Neutrophil (primary cell): ENCODE measurements around the gene PCDH12.

Experiments used
- H3K27ac ChIP-seq: fragments of 200-600 bp; sonication (generic); 2 replicates; pipeline ENCODE4 v1.5.1; 2016; ENCODE audit warnings: mild to moderate bottlenecking, moderate library complexity
- H3K27me3 ChIP-seq: fragments of 200-600 bp; sonication (generic); 2 replicates; pipeline ENCODE4 v1.6.0; 2016; ENCODE audit warnings: mild to moderate bottlenecking
- H3K36me3 ChIP-seq: fragments of 200-600 bp; sonication (generic); 2 replicates; pipeline ENCODE4 v1.5.1; 2017
- H3K4me1 ChIP-seq, 2 experiments: fragments of 200-600 bp in 1 of 2; sonication (generic) in 1 of 2; 1 replicate in 1 of 2; 2 replicates in 1 of 2; pipeline versions ENCODE4 v1.5.1 to v1.6.1; 2013 to 2016; ENCODE audit warnings: low read depth in 1 of 2, low read length in 1 of 2, mild to moderate bottlenecking in 1 of 2, moderate library complexity in 1 of 2; ENCODE audit not compliant: control insufficient read depth in 1 of 2, insufficient read depth in 1 of 2
- H3K4me3 ChIP-seq, 2 experiments: fragments of 200-600 bp in 1 of 2; sonication (generic) in 1 of 2; 1 replicate in 1 of 2; 2 replicates in 1 of 2; pipeline ENCODE4 v1.5.1; 2013 to 2016; ENCODE audit warnings: low read depth in 1 of 2, low read length in 1 of 2, mild to moderate bottlenecking in 1 of 2, moderate library complexity in 1 of 2
- H3K9me3 ChIP-seq: fragments of 200-600 bp; sonication (generic); 2 replicates; pipeline ENCODE4 v1.5.1; 2016
- TF ChIP-seq, protein P1 (sequence below): fragments of 200-600 bp; sonication (generic); IDR thresholded peaks from 2 replicates; pipeline ENCODE4 v1.5.1; 2016; ENCODE audit warnings: antibody characterized with exemption

The PCDH12 gene

DNA sequence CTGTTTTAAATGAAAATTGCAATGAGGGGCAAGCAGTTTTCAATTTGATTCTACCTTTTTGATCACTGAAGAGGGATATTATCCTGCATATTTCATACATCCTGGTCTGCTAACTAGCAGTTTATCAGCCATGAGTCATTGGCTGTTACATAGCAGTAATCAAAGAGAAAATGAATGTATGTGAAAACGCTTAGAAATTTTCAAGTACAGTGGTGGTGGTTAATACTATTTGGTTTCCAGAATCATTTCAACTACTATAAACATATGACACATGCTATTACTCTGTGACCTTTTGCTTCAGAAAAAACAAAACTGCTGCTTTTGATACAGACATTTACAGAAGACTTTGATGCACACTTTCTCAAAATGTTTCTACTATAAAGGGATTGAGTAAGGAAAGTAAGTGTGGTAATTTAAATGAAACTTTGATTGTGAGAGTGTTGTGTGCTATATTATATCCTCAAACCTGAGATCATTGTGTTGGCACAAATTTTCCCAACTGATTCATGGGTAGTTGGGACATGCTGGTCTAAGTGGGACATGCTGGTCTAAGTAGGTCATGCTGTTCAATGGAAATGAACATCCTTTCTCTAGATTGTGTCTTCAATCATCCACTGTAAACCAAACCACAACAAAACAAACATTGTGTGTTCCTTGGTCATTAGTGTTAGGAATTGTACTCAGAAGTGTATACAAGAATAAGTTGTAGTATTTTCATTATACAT is 16.0 kb upstream of the PCDH12 start:
- H3K27me3 ChIP-seq = no peaks in the 10 kb centered on the region
- H3K36me3 ChIP-seq = peaks cover 45% of the 10 kb centered on the region
- TF ChIP-seq, protein P1, sequence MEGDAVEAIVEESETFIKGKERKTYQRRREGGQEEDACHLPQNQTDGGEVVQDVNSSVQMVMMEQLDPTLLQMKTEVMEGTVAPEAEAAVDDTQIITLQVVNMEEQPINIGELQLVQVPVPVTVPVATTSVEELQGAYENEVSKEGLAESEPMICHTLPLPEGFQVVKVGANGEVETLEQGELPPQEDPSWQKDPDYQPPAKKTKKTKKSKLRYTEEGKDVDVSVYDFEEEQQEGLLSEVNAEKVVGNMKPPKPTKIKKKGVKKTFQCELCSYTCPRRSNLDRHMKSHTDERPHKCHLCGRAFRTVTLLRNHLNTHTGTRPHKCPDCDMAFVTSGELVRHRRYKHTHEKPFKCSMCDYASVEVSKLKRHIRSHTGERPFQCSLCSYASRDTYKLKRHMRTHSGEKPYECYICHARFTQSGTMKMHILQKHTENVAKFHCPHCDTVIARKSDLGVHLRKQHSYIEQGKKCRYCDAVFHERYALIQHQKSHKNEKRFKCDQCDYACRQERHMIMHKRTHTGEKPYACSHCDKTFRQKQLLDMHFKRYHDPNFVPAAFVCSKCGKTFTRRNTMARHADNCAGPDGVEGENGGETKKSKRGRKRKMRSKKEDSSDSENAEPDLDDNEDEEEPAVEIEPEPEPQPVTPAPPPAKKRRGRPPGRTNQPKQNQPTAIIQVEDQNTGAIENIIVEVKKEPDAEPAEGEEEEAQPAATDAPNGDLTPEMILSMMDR = no peak
- H3K9me3 ChIP-seq = no peaks in the 10 kb centered on the region
- peaks cover 17 to 18% of the 10 kb centered on the region in 2 experiments for H3K4me1 ChIP-seq
- no peak overlapping the region for H3K27ac ChIP-seq
- no peak overlapping the region for H3K4me3 ChIP-seq

DNA sequence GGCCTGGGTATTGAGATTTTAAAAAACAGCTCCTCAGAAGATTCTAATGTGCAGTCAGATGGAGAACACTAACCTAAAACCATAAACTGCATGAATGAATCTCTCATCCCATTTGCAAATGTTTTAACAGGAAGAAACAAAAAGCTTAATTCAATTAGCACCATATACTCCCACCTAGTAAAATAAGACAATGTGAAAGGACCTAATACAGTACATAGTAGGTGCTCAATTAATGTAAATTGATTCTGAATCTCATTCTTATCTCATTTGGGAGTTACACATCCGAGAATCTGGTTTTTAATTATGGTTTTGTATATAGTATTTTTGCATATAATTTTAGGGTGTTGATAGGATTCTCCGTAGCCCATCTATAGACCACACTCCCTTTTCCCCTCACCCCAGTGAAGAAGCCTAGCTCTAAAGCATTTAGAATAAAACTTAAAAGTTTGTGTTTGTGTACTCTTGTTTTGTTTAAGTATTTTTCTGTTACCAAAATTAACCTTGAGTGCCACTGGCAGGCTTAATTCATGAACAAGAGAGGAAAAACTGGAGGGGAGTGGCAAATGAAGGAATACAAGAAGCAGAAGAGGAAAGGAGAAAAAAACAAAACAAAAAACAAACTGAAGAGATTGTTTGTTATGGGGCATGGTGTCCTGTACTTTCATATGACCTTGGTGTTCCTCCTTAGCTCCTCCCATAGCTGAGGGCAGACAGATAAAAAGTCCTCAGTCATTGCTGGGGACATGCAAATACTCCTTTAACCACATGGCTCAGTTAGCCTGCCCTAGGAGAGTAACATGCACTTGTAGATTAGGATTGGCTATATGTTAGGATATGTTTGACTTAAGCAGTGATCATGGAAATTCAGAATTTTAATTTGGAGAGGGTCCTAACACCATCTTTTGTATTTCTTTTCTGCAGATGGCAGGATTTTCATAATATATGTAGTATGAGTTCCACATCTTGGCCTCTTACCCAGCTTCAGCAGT is 12.1 kb upstream of the PCDH12 start:
- peak overlapping the region; percentile 85 for H3K27ac ChIP-seq
- peaks cover 23% of the 10 kb centered on the region for H3K36me3 ChIP-seq
- no peaks in the 10 kb centered on the region for H3K27me3 ChIP-seq
- no peaks in the 10 kb centered on the region for H3K9me3 ChIP-seq
- H3K4me3 ChIP-seq = peak overlapping the region; percentile 67 to 75
- TF ChIP-seq, protein P1 = no peak
- H3K4me1 ChIP-seq = peaks cover 22 to 24% of the 10 kb centered on the region in 2 experiments

DNA sequence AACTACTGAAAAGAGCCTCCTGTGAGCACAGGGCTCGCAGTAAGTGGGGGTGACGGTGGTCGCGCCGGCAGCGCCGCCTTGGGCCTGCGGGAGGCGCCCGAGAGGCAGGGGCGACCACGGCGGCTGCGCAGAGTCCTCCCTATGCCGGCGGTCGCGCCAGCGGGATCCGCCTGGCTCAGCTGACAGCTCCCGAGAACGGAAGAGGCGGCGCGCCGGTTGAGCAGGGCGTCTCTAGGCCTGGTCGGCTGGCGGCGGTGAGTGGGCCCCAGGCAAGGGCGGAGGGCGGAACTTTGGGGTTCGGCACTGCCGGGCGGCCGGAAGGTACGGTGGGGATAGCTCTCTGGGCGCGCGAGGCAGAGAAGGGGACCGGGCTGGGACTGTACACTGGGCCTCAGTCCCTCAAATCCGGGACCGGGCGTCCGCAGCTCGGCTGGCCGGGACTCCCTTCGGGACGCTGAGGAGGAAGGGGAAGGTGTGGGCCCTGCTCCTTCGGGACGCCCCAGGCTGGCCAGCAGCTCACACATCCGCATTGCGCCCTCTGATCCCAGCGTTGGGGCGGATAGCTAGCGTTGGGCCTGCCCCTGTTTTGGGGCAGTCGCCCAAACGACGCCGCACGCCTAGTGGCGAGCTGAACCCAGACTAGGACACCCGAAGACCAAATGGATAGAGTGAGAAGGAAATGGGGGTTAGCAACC is 11.1 kb upstream of the PCDH12 start, which contains the start of gene RNF14:
TSS of gene RNF14 (plus strand) at position 192 of the 695 bp plus-strand sequence. CDS start 4,484 bp downstream, outside the sequence.
- H3K4me1 ChIP-seq = peaks cover 22 to 24% of the 10 kb centered on the region in 2 experiments
- H3K4me3 ChIP-seq = peak within 1 kb of the TSS; percentile 67 to 75
- no peaks in the 10 kb centered on the region for H3K9me3 ChIP-seq
- TF ChIP-seq, protein P1 = peak; percentile 79
- peaks cover 14% of the 10 kb centered on the region for H3K36me3 ChIP-seq
- H3K27ac ChIP-seq = peak within 1 kb of the TSS; percentile 85
- H3K27me3 ChIP-seq = no peaks in the 10 kb centered on the region

DNA sequence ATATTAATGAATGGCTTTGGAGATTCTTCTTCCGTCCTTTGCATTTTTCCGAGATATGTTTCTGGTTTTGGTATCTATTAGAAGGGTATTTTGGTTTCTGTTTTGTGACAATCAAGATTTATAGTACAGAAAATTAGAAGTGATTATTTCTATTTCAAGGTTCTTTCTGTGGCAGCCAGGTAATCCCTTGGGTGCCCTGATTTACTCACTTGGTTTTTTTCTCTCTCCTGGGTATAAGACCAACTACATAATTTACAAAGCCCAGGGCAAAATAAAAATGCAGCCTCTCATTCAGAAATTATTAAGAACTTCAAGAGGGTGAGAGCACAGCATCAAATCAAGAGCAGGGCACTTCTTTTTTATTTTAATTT is 8.9 kb upstream of the PCDH12 start:
- Histone ChIP-seq H3K4me1 (peaks cover 22 to 24% of the 10 kb centered on the region in 2 experiments), H3K9me3 (no peaks in the 10 kb centered on the region), H3K4me3 (no peak overlapping the region), H3K27ac (no peak overlapping the region), H3K27me3 (no peaks in the 10 kb centered on the region), H3K36me3 (peaks cover under 1% of the 10 kb centered on the region)
- TF ChIP-seq, protein P1 = no peak

DNA sequence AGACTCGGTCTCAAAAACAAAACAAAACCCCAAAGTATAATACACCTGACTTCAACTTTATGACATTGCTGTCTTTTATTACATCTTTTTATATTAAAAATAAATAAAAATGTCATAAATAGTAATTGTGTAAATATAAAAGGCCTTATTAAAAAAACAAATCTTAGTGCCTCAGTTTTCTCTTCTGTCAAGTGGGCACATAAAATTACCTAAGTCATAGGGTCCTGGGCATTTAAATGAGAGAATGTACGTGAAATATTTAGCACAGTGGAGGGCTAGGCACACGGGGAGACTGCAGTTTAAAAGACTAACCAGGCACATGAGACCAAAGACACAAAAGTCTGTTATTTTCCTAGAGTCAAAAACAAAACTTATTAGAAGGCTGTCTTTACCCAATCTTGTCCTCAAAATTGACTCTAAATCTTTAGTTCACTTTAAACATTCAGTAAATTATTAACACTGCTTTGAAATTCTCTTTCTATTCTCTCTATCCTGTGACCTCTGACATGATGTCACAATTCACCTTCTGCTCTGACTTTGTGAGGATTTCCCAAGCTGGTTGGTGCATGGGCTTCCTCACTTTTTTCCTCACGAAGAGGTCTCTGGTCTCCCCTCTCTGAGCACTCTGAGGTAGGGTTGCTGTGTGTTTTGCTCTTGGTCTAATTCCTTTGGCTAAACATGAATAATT is 8.4 kb upstream of the PCDH12 start:
- TF ChIP-seq, protein P1 = no peak
- Histone ChIP-seq H3K9me3 (no peaks in the 10 kb centered on the region), H3K36me3 (no peaks in the 10 kb centered on the region), H3K27me3 (no peaks in the 10 kb centered on the region), H3K4me3 (no peak overlapping the region), H3K4me1 (peaks cover 22 to 24% of the 10 kb centered on the region in 2 experiments), H3K27ac (no peak overlapping the region)
